ENCODE results near the gene PIK3C2B.

PIK3C2B gene

GRCh38 chr1:204456826-204457442 is 37.7 kb downstream of the PIK3C2B start:
- DNase-seq = peak; percentile 82

- DNase-seq = no peak
These were observed 38.8 kb downstream of the PIK3C2B start for GRCh38 chr1:204455831-204456145.

GRCh38 chr1:204455063-204455830 is 39.4 kb downstream of the PIK3C2B start:
- DNase-seq = peak; percentile 89

- no peak for DNase-seq
These were observed 40.1 kb downstream of the PIK3C2B start for GRCh38 chr1:204454476-204454875.

DNA sequence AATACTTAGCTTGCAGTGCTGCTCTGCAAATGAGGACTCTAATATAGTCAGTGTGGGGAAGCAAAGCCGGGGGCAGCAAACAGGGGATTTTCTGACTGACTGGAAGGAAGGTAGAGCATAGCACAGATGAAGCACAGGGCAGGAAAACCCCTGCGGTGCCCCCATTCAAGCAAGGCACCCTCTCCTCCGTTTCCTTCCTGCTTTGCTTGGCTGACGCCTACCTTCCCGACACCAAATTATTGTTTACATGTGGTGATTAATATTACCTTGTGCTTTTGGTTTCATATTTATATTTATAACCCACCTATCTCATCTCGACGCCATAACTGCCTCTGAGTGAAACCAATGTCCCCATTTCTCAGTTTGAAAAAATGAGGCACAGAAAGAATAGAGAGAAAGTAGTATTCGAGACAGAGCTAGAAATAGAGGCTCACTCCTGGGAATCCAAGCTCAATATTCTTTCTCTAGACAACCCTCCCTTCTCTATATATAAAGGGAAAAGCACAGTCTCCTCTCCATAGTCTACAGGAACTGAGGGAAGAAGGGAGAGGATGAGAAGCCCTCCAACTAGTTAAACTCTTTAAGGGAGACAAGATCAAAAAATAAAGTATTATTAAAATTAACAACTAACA is 41.3 kb downstream of the PIK3C2B start:
- DNase-seq = no peak

- DNase-seq = no peak
These were observed 43.1 kb downstream of the PIK3C2B start for GRCh38 chr1:204451352-204452124.

DNA sequence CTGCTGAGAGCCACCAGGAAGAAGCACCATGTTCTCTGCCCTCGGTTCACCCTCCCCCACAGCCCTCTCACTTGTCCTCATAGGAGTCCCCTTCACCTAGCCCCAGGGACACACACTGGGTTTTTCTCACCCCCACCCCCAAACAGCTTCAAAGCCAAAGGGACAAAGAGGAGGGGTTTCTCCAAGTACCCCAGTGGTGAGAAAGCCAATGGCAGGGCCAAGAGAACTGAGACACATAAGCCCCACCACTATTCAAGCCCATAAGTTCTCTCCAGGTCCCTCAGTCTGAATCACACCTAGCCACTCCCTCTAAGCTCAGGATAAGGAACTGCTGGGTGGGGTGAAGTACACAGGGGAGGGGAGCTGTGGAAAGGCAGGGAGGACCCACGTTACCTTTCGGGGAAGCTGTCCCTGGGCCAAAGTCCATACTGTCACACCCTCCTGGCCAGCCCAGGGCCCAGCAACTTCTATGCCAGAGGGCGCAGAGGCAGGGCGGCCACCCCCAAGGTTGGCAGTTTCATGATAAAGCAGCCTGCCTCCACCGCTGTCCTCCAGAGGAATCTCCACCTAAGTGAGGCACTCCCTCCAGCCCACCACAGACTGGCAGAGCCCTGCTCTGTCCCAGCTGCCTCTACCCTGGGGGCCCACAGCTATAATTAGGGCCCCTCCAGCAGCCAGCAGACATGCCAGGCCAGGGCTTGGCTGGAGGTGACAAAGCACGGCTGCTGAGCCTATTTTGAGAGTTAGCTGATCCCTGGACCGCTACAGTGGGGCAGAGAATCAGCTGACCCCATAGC is 43.9 kb downstream of the PIK3C2B start:
- DNase-seq = no peak

DNA sequence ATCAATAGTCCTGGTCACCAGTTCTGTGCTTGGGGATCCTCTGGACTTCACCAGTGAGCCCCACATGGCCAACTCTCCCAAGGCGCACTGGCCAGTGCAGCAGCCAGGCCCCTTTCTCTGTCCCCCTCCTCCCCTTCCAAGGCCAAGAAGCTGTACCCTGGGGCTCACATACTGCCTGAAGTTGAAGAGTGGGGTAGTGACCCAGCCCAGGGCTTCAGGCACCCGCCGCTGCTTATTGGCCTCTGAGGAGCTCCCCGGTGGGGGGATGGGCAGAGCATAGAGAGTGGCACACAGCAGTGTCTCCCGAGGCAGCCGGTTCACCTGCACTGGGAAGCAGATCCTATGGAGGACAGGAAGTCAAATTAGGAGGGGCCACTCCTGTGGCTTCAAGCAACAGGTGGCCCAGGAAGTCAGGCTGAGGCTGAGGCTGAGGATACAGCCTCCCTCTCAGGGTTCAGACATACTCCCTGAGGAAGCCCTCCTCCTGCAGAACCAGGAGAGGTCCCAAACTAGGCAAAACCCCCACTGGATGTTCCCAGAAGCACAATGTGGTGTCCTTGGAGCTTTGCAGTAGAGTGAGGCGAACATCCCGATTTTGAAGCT is 44.8 kb downstream of the PIK3C2B start:
- DNase-seq = no peak

DNA sequence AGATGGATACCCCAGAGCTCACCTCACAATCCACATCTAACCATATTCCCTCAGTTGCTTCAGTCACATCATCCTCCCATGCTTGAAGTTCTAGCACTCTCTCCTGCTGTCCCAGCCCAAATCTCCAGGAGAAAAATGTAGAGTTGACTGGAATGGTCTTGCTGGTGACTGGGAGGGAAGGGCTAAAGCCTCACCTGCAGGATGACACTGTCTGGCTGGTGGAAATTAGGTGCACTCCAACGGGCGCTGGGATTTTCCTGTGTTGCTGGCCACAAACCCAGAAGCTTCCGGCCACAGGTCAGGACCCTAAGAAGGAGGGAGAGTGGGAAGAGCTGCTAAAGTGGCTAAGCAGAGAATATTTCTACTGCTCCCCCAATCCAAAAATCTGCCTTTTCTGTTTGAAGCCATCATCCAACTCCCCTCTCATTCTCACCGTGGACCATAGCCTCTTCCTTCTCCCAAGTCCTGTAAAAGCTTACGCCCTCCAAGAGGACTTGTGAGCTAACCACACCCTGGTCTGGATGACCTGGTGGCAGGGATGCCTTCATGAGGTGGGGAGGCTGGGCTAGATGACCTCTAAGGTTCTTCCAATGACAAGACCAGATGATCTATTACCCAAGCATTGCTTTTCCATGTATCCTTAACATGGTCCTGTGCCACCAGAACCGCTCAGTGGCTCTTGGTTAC is 45.5 kb downstream of the PIK3C2B start:
- DNase-seq = no peak

GRCh38 chr1:204448344-204448964 is 46.2 kb downstream of the PIK3C2B start:
- no peak for DNase-seq

GRCh38 chr1:204447736-204448135 is 46.9 kb downstream of the PIK3C2B start:
- no peak for DNase-seq

DNA sequence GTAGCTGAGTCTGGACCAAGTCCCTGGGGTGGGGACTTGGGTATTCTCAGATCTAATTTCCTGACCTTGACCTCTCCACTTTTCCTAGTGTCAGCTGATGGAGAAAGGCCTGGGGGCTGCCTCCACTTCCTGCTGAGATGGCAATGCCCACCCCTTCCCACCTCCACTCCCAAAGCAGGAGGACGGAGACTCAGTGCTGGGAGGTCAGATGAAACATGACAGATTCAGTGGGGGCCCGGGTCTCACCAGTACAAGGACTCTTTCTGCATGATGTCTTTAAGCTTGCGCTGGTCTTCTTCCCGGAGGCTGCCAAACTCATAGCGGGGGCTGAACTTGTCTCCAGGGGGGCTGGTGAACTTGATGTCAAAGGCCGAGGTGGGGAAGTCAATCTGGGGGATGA is 47.4 kb downstream of the PIK3C2B start:
- DNase-seq = peak; percentile 35

- peak; percentile 89 for DNase-seq
These were observed 48.0 kb downstream of the PIK3C2B start for GRCh38 chr1:204446413-204447111.

GRCh38 chr1:204445860-204446412 is 48.7 kb downstream of the PIK3C2B start:
- DNase-seq = peak; percentile 49

All from retina (tissue), 1 donor.